ENCODE measurements around the gene FOXC2. TPM values are rescaled to one million over a fixed set of nuclear protein-coding genes. Genes with fewer than 3 reads are reported as not detected.
A peak's percentile ranks its signal among the peaks of the same experiment; 100 is the strongest.

Gene FOXC2
- total and polyA plus RNA-seq, 9 of the 15 experiments (the other 6 are each of a cell fraction or from before 2014, with no cell fraction given) = 0.01 to 0.11 (median 0.10) TPM; not detected in 5

GRCh38 chr16:86575095-86575685 lies 8.6 kb downstream of the FOXC2 start:
- WGBS (ENCODE audit: insufficient coverage, low coverage, missing lambda C conversion rate) = 48% methylated on average over 17 of the region's 17 CpGs
- DNase-seq (ENCODE audit: extremely low read depth in 1 of 4, low spot score in 3 of 4) (no peak), FAIRE-seq (no peak), ATAC-seq (no peak)
- peaks cover 0 to 19% of the 10 kb centered on the region in 2 experiments; a peak in 3 of 5 replicates for H3K4me1 ChIP-seq (replicated peaks in 1 of 2; ENCODE audit: control insufficient read depth in 2 of 2, insufficient read depth in 2 of 2, low read length in 2 of 2)
- H3K79me2 ChIP-seq (ENCODE audit: control insufficient read depth, insufficient read depth, low read length) = no peaks in the 10 kb centered on the region
- intact Hi-C loops (cut with micrococcal nuclease) (no loop called here), in situ Hi-C loops (cut with MboI) (no loop called here)
- no peak overlapping the region for H3K4me2 ChIP-seq (ENCODE audit: insufficient read depth, low read length)
- H3K9me1 ChIP-seq (ENCODE audit: control insufficient read depth, insufficient read depth, low read length) = no peaks in the 10 kb centered on the region
- TF ChIP-seq, protein P1, sequence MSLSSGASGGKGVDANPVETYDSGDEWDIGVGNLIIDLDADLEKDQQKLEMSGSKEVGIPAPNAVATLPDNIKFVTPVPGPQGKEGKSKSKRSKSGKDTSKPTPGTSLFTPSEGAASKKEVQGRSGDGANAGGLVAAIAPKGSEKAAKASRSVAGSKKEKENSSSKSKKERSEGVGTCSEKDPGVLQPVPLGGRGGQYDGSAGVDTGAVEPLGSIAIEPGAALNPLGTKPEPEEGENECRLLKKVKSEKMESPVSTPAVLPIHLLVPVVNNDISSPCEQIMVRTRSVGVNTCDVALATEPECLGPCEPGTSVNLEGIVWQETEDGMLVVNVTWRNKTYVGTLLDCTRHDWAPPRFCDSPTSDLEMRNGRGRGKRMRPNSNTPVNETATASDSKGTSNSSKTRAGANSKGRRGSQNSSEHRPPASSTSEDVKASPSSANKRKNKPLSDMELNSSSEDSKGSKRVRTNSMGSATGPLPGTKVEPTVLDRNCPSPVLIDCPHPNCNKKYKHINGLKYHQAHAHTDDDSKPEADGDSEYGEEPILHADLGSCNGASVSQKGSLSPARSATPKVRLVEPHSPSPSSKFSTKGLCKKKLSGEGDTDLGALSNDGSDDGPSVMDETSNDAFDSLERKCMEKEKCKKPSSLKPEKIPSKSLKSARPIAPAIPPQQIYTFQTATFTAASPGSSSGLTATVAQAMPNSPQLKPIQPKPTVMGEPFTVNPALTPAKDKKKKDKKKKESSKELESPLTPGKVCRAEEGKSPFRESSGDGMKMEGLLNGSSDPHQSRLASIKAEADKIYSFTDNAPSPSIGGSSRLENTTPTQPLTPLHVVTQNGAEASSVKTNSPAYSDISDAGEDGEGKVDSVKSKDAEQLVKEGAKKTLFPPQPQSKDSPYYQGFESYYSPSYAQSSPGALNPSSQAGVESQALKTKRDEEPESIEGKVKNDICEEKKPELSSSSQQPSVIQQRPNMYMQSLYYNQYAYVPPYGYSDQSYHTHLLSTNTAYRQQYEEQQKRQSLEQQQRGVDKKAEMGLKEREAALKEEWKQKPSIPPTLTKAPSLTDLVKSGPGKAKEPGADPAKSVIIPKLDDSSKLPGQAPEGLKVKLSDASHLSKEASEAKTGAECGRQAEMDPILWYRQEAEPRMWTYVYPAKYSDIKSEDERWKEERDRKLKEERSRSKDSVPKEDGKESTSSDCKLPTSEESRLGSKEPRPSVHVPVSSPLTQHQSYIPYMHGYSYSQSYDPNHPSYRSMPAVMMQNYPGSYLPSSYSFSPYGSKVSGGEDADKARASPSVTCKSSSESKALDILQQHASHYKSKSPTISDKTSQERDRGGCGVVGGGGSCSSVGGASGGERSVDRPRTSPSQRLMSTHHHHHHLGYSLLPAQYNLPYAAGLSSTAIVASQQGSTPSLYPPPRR (CRISPR knock-in tag; IDR thresholded peaks at IDR 0.05; ENCODE audit: borderline replicate concordance) = no peak
- TF ChIP-seq ZNF133 (CRISPR knock-in tag; IDR thresholded peaks at IDR 0.05) (no peak), ZNF75A (CRISPR knock-in tag; IDR thresholded peaks at IDR 0.05) (no peak), ZNF24 (IDR thresholded peaks at IDR 0.05) (no peak), RBM15 (IDR thresholded peaks at IDR 0.05; ENCODE audit: insufficient read depth, low read length) (no peak), SLC30A9 (CRISPR knock-in tag; IDR thresholded peaks at IDR 0.05) (no peak)
- TF ChIP-seq, protein P2, sequence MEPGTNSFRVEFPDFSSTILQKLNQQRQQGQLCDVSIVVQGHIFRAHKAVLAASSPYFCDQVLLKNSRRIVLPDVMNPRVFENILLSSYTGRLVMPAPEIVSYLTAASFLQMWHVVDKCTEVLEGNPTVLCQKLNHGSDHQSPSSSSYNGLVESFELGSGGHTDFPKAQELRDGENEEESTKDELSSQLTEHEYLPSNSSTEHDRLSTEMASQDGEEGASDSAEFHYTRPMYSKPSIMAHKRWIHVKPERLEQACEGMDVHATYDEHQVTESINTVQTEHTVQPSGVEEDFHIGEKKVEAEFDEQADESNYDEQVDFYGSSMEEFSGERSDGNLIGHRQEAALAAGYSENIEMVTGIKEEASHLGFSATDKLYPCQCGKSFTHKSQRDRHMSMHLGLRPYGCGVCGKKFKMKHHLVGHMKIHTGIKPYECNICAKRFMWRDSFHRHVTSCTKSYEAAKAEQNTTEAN (CRISPR knock-in tag; IDR thresholded peaks at IDR 0.05) = no peak
- TF ChIP-seq, protein P3, sequence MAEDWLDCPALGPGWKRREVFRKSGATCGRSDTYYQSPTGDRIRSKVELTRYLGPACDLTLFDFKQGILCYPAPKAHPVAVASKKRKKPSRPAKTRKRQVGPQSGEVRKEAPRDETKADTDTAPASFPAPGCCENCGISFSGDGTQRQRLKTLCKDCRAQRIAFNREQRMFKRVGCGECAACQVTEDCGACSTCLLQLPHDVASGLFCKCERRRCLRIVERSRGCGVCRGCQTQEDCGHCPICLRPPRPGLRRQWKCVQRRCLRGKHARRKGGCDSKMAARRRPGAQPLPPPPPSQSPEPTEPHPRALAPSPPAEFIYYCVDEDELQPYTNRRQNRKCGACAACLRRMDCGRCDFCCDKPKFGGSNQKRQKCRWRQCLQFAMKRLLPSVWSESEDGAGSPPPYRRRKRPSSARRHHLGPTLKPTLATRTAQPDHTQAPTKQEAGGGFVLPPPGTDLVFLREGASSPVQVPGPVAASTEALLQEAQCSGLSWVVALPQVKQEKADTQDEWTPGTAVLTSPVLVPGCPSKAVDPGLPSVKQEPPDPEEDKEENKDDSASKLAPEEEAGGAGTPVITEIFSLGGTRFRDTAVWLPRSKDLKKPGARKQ (CRISPR knock-in tag; IDR thresholded peaks at IDR 0.05) = no peak
- H2AFZ ChIP-seq (ENCODE audit: low read depth, low read length) = 0 out of 2 replicates have a peak overlapping the region, but pooled peaks have one; percentile 28
- H4K20me1 ChIP-seq (replicated peaks; ENCODE audit: control insufficient read depth, insufficient read depth, low read length) = peaks cover 4% of the 10 kb centered on the region
- CTCF ChIA-PET (ENCODE audit: low intra/inter-chr PET ratio) = interaction anchor here (0.6 to 1.0 kb wide), 2 partner anchors 12 to 133 kb away, joined by 3 to 6 read pairs; no protein-coding TSS in a partner anchor
- H3K9ac ChIP-seq (ENCODE audit: insufficient read depth in 1 of 2, low read depth in 2 of 2, low read length in 2 of 2) = peak overlapping the region in 1 of 2 experiments; percentile 28; a peak in 1 of 4 replicates
- H3K4me3 ChIP-seq = no peak overlapping the region
- no TSS peak for BruUV-seq (replicated peaks)
- no peaks in the 10 kb centered on the region for H3K9me3 ChIP-seq (replicated peaks; ENCODE audit: control insufficient read depth, insufficient read depth, low read depth, low read length)
- POLR2A ChIA-PET = no interaction called here
- H3K27me3 ChIP-seq (ENCODE audit: control insufficient read depth in 2 of 2, insufficient read depth in 2 of 2, low read length in 2 of 2) = peaks cover 41 to 83% of the 10 kb centered on the region in 2 experiments
- H3K36me3 ChIP-seq (ENCODE audit: control insufficient read depth, insufficient read depth, low read length) = no peaks in the 10 kb centered on the region
- H3K27ac ChIP-seq (ENCODE audit: extremely low read depth, low read depth, low read length) = no peak overlapping the region
